ENCODE data around the gene PRR12.

- no peak for TF ChIP-seq TAF1 (conservative IDR thresholded peaks at IDR 0.05)
- no peak for TF ChIP-seq GABPA (IDR thresholded peaks at IDR 0.05 in 1 of 2, conservative IDR thresholded peaks at IDR 0.05 in 1 of 2)
These were observed 60.2 kb downstream of the PRR12 start for GRCh38 chr19:49651029-49651819.

Measured in liver (tissue), 2 donors.